Osteoblast (primary cell): ENCODE data around the gene PPP1R15A. TPM values are rescaled to one million over a fixed set of nuclear protein-coding genes. Genes with fewer than 3 reads are reported as not detected.
"Not testable (repeated sequence)": the region's sequence is repeated elsewhere in the genome, so short reads cannot be mapped to it uniquely, and the experiment has no call there.

ENCODE experiments used
- DNase-seq: peaks from one replicate; pipeline ENCODE4 v3.0.0; 2011; ENCODE audit warnings: low spot score, mixed read lengths; ENCODE audit not compliant: insufficient read length; ENCODE audit errors: missing footprints
- H2AFZ ChIP-seq: 2 replicates; pipeline ENCODE4 v1.6.0; 2011; ENCODE audit warnings: mild to moderate bottlenecking, low read length
- H3K27ac ChIP-seq: 2 replicates; pipeline ENCODE4 v1.5.1; 2011; ENCODE audit warnings: mild to moderate bottlenecking, low read depth, low read length, moderate library complexity
- H3K27me3 ChIP-seq: 2 replicates; pipeline ENCODE4 v1.6.0; 2012; ENCODE audit warnings: mild to moderate bottlenecking, control low read depth, inconsistent platforms, low read length, moderate library complexity; ENCODE audit not compliant: insufficient read depth
- H3K36me3 ChIP-seq: 2 replicates; pipeline ENCODE4 v1.5.1; 2011; ENCODE audit warnings: mild to moderate bottlenecking, low read length, control low read depth, moderate library complexity; ENCODE audit not compliant: insufficient read depth
- H3K4me1 ChIP-seq: 2 replicates; pipeline ENCODE4 v1.5.1; 2011; ENCODE audit warnings: mild to moderate bottlenecking, low read length, control low read depth, moderate library complexity; ENCODE audit not compliant: insufficient read depth
- H3K4me2 ChIP-seq: 2 replicates; pipeline ENCODE4 v1.6.0; 2011; ENCODE audit warnings: mild to moderate bottlenecking, low read length; ENCODE audit not compliant: insufficient read depth
- H3K4me3 ChIP-seq: fragments of 200-600 bp; sonication (generic); 3 replicates; pipeline ENCODE4 v1.5.1; 2012; ENCODE audit warnings: mild to moderate bottlenecking, low read length, inconsistent platforms; ENCODE audit not compliant: insufficient read depth
- H3K79me2 ChIP-seq: 2 replicates; pipeline ENCODE4 v1.6.0; 2012; ENCODE audit warnings: mild to moderate bottlenecking, low read length, control low read depth, inconsistent platforms; ENCODE audit not compliant: insufficient read depth
- H3K9me3 ChIP-seq: 2 replicates; pipeline ENCODE4 v1.5.1; 2011; ENCODE audit warnings: low read depth, low read length, control low read depth
- H4K20me1 ChIP-seq: 2 replicates; pipeline ENCODE4 v1.6.0; 2012; ENCODE audit warnings: mild to moderate bottlenecking, low read length, control low read depth; ENCODE audit not compliant: insufficient read depth
- CTCF ChIP-seq: IDR thresholded peaks from 2 replicates; pipeline ENCODE4 v1.5.1; 2011; ENCODE audit warnings: mild to moderate bottlenecking, low read depth, low read length, moderate library complexity; ENCODE audit errors: extremely low read depth
- total RNA-seq: library from RNA; depleted of rRNA; stranded (reverse); fragments of >200 nt; gene quantifications from 2 replicates; pipeline ENCODE4 v1.2.3, GENCODE V29; 2012

Gene PPP1R15A
- total RNA-seq, 1 donor = 84.0 TPM

- Histone ChIP-seq H3K4me1 (peaks cover 20% of the 10 kb centered on the region), H3K4me2 (peak within 1 kb of the TSS; percentile 88), H2AFZ (peak within 1 kb of the TSS; percentile 81), H3K79me2 (peaks cover 30% of the 10 kb centered on the region), H3K36me3 (peaks cover 19% of the 10 kb centered on the region), H3K4me3 (peak within 1 kb of the TSS; percentile 74), H3K27me3 (no peaks in the 10 kb centered on the region), H3K9me3 (no peaks in the 10 kb centered on the region), H3K27ac (peak within 1 kb of the TSS; percentile 51), H4K20me1 (peaks cover 11% of the 10 kb centered on the region)
- DNase-seq = peak; percentile 94
- no peak for TF ChIP-seq CTCF
These were observed 3.9 kb upstream of the PPP1R15A start, which contains the start of gene PLEKHA4 for GRCh38 chr19:48868114-48868886. Gene PLEKHA4 (minus strand): TSS chr19:48868617. CDS start chr19:48867620, 997 bp downstream.

GRCh38 chr19:48870048-48870447 lies 2.2 kb upstream of the PPP1R15A start:
- H3K9me3 ChIP-seq = no peaks in the 10 kb centered on the region
- H3K4me1 ChIP-seq = peaks cover 35% of the 10 kb centered on the region
- TF ChIP-seq CTCF = no peak

GRCh38 chr19:48871471-48872181 lies 595 bp upstream of the PPP1R15A start:
- Histone ChIP-seq H2AFZ (peak overlapping the region; percentile 69), H3K79me2 (peaks cover 51% of the 10 kb centered on the region), H3K4me2 (peak overlapping the region; percentile 79), H3K36me3 (peaks cover 31% of the 10 kb centered on the region), H4K20me1 (peaks cover 37% of the 10 kb centered on the region), H3K4me3 (peak overlapping the region; percentile 90), H3K27ac (peak overlapping the region; percentile 99), H3K4me1 (peaks cover 41% of the 10 kb centered on the region)
- H3K27me3 ChIP-seq, DNase-seq, H3K9me3 ChIP-seq: not testable (repeated sequence)

More at GRCh38 chr19:48870048-48870447, 2.2 kb upstream of the PPP1R15A start:
- Histone ChIP-seq H3K36me3 (peaks cover 22% of the 10 kb centered on the region), H3K79me2 (peaks cover 45% of the 10 kb centered on the region), H2AFZ (no peak overlapping the region), H3K27me3 (no peaks in the 10 kb centered on the region), H3K4me2 (no peak overlapping the region), H3K4me3 (no peak overlapping the region), H4K20me1 (peaks cover 26% of the 10 kb centered on the region), H3K27ac (no peak overlapping the region)
- no peak for DNase-seq

GRCh38 chr19:48872884-48873475 lies 759 bp downstream of the PPP1R15A start:
- peaks cover 42% of the 10 kb centered on the region for H3K79me2 ChIP-seq

More at GRCh38 chr19:48872884-48873475, 759 bp downstream of the PPP1R15A start:
- Histone ChIP-seq H3K4me3 (peak overlapping the region; percentile 90), H4K20me1 (peaks cover 44% of the 10 kb centered on the region), H3K4me1 (peaks cover 31% of the 10 kb centered on the region), H3K36me3 (peaks cover 42% of the 10 kb centered on the region), H2AFZ (no peak overlapping the region), H3K9me3 (no peaks in the 10 kb centered on the region), H3K4me2 (peak overlapping the region; percentile 100), H3K27ac (peak overlapping the region; percentile 99), H3K27me3 (no peaks in the 10 kb centered on the region)
- TF ChIP-seq CTCF = no peak
- peak; percentile 95 for DNase-seq
